IMR-90 (cell line): ENCODE results near the gene CROCC2. TPM values are rescaled to one million over a fixed set of nuclear protein-coding genes. Genes with fewer than 3 reads are reported as not detected.
A peak's percentile ranks its signal among the peaks of the same experiment; 100 is the strongest.

Experiments
- ATAC-seq: fragments of 200-7000 bp; cut with Tn5 transposase; 2 replicates; pipeline ENCODE4 v1.9.1; 2020; ENCODE audit warnings: low read depth, mild to moderate bottlenecking, moderate library complexity
- BruUV-seq: library from RNA; stranded (reverse); fragments of 400-500 nt; replicated peaks from 2 replicates; lab custom pipeline; 2021; lab: Mats Ljungman, UMichigan
- CTCF ChIA-PET: fragments of 300-600 bp; formaldehyde crosslinking; extraction: SDS; loops from one replicate; lab custom pipeline; 2021; ENCODE audit warnings: antibody characterized with exemption; lab: Yijun Ruan, JAX
- POLR2A ChIA-PET: fragments of 300-600 bp; sonication (Branson Sonifier 250); formaldehyde crosslinking; loops from one replicate; lab custom pipeline; 2022; ENCODE audit warnings: antibody characterized with exemption; ENCODE audit not compliant: unreplicated experiment; lab: Charles Lee
- DNase-seq: peaks from one replicate; pipeline ENCODE4 v3.0.0; 2013
- H2AFZ ChIP-seq: replicated peaks from 2 replicates; pipeline ENCODE3; 2013; ENCODE audit warnings: low read length, mild to moderate bottlenecking; ENCODE audit not compliant: poor library complexity
- H2AK5ac ChIP-seq: 2 replicates; pipeline ENCODE4 v1.6.1; 2013; ENCODE audit warnings: low read depth, low read length, inconsistent platforms
- H2AK9ac ChIP-seq: replicated peaks from 2 replicates; pipeline ENCODE3; 2013; ENCODE audit warnings: mild to moderate bottlenecking, low read depth, low read length, moderate library complexity; ENCODE audit not compliant: poor library complexity
- H2BK120ac ChIP-seq: 2 replicates; pipeline ENCODE4 v1.6.1; 2013; ENCODE audit warnings: low read depth, low read length, inconsistent platforms
- H2BK15ac ChIP-seq: 3 replicates; pipeline ENCODE4 v1.6.1; 2013; ENCODE audit warnings: low read depth, low read length, inconsistent platforms
- H2BK20ac ChIP-seq: 2 replicates; pipeline ENCODE4 v1.6.1; 2013; ENCODE audit warnings: low read depth, mild to moderate bottlenecking, inconsistent platforms, low read length, moderate library complexity
- H2BK5ac ChIP-seq: 2 replicates; pipeline ENCODE4 v1.6.1; 2013; ENCODE audit warnings: mild to moderate bottlenecking, low read depth, low read length, inconsistent platforms; ENCODE audit not compliant: poor library complexity, severe bottlenecking
- H3K14ac ChIP-seq: replicated peaks from 2 replicates; pipeline ENCODE4 v1.6.1; 2013; ENCODE audit warnings: low read depth, low read length, inconsistent platforms
- H3K18ac ChIP-seq: 2 replicates; pipeline ENCODE4 v1.6.1; 2013; ENCODE audit warnings: low read depth, low read length, control low read depth
- H3K23ac ChIP-seq: 2 replicates; pipeline ENCODE4 v1.6.1; 2013; ENCODE audit warnings: low read depth, low read length, inconsistent platforms
- H3K27ac ChIP-seq: 2 replicates; pipeline ENCODE4 v1.5.1; 2013; ENCODE audit warnings: mild to moderate bottlenecking, control low read depth, low read length; ENCODE audit not compliant: insufficient read depth
- H3K27me3 ChIP-seq: 2 replicates; pipeline ENCODE4 v1.6.1; 2013; ENCODE audit warnings: low read length; ENCODE audit not compliant: control insufficient read depth, insufficient read depth
- H3K36me3 ChIP-seq: 2 replicates; pipeline ENCODE4 v1.6.1; 2013; ENCODE audit warnings: low read length, mixed read lengths; ENCODE audit not compliant: control insufficient read depth, insufficient read depth
- H3K4ac ChIP-seq: 2 replicates; pipeline ENCODE4 v1.6.1; 2013; ENCODE audit warnings: low read depth, low read length, inconsistent platforms
- H3K4me1 ChIP-seq: 2 replicates; pipeline ENCODE4 v1.6.1; 2013; ENCODE audit warnings: low read length, mixed read lengths; ENCODE audit not compliant: control insufficient read depth, insufficient read depth
- H3K4me2 ChIP-seq: 2 replicates; pipeline ENCODE4 v1.6.1; 2013; ENCODE audit warnings: low read depth, mild to moderate bottlenecking, control low read depth, low read length, moderate library complexity
- H3K4me3 ChIP-seq: 2 replicates; pipeline ENCODE4 v1.5.1; 2013; ENCODE audit warnings: low read depth, mild to moderate bottlenecking, control low read depth, low read length, moderate library complexity; ENCODE audit not compliant: insufficient read depth
- H3K56ac ChIP-seq: 2 replicates; pipeline ENCODE4 v1.6.1; 2013; ENCODE audit warnings: low read length, inconsistent platforms; ENCODE audit not compliant: insufficient read depth; ENCODE audit errors: extremely low read depth
- H3K79me1 ChIP-seq, 2 experiments: 2 replicates each; pipeline ENCODE4 v1.6.1; 2013; ENCODE audit warnings: low read length in 2 of 2, inconsistent platforms in 1 of 2, low read depth in 1 of 2
- H3K9ac ChIP-seq: 2 replicates; pipeline ENCODE4 v1.6.1; 2013; ENCODE audit warnings: low read depth, low read length, control low read depth
- H3K9me1 ChIP-seq: 2 replicates; pipeline ENCODE4 v1.6.1; 2013; ENCODE audit warnings: low read length, inconsistent platforms; ENCODE audit not compliant: insufficient read depth
- H3K9me3 ChIP-seq: 2 replicates; pipeline ENCODE4 v1.6.1; 2013; ENCODE audit warnings: low read length; ENCODE audit not compliant: control insufficient read depth, insufficient read depth
- H4K20me1 ChIP-seq: 2 replicates; pipeline ENCODE4 v1.6.1; 2013; ENCODE audit warnings: low read length, inconsistent platforms; ENCODE audit not compliant: insufficient read depth
- H4K5ac ChIP-seq: 2 replicates; pipeline ENCODE4 v1.6.1; 2013; ENCODE audit warnings: mild to moderate bottlenecking, low read depth, low read length, control low read depth
- H4K8ac ChIP-seq, 2 experiments: 2 replicates each; pipeline ENCODE4 v1.6.1; 2013; ENCODE audit warnings: low read depth in 2 of 2, low read length in 2 of 2, control low read depth in 1 of 2, inconsistent platforms in 1 of 2
- H4K91ac ChIP-seq: 2 replicates; pipeline ENCODE4 v1.6.1; 2013; ENCODE audit warnings: low read depth, low read length, inconsistent platforms; ENCODE audit not compliant: insufficient read depth
- BHLHE40 ChIP-seq: fragments of 150-350 bp; IDR thresholded peaks from 2 replicates; pipeline ENCODE4 v1.6.1; 2016; ENCODE audit warnings: mild to moderate bottlenecking, low read depth, low read length
- CEBPB ChIP-seq: IDR thresholded peaks from 2 replicates; pipeline ENCODE4 v1.6.1; 2012; ENCODE audit warnings: low read depth, low read length, improper control_type of control experiment
- CHD1 ChIP-seq: IDR thresholded peaks from 2 replicates; pipeline ENCODE4 v1.6.1; 2012; ENCODE audit warnings: low read depth, low read length, improper control_type of control experiment
- CTCF ChIP-seq: conservative IDR thresholded peaks from 2 replicates; pipeline ENCODE4 v1.5.1; 2012; ENCODE audit warnings: mild to moderate bottlenecking, low read depth, low read length, improper control_type of control experiment
- ELK1 ChIP-seq: fragments of 150-350 bp; IDR thresholded peaks from 2 replicates; pipeline ENCODE4 v1.6.1; 2016; ENCODE audit warnings: low read depth, mild to moderate bottlenecking, low read length, moderate library complexity, borderline replicate concordance
- FOS ChIP-seq: fragments of 150-350 bp; IDR thresholded peaks from 2 replicates; pipeline ENCODE4 v1.6.1; 2016; ENCODE audit warnings: low read depth, low read length
- MAFK ChIP-seq: IDR thresholded peaks from 2 replicates; pipeline ENCODE4 v1.6.1; 2012; ENCODE audit warnings: low read depth, low read length, improper control_type of control experiment
- MAZ ChIP-seq: IDR thresholded peaks from 2 replicates; pipeline ENCODE4 v1.6.1; 2012; ENCODE audit warnings: low read depth, mild to moderate bottlenecking, low read length, improper control_type of control experiment, moderate library complexity, borderline replicate concordance
- MXI1 ChIP-seq: IDR thresholded peaks from 2 replicates; pipeline ENCODE4 v1.6.1; 2012; ENCODE audit warnings: low read depth, mild to moderate bottlenecking, low read length, moderate library complexity, borderline replicate concordance
- NFE2L2 ChIP-seq: fragments of 150-350 bp; IDR thresholded peaks from 2 replicates; pipeline ENCODE4 v1.6.1; 2016; ENCODE audit warnings: low read depth, mild to moderate bottlenecking, low read length
- POLR2A ChIP-seq: IDR thresholded peaks from 2 replicates; pipeline ENCODE4 v1.6.1; 2012; ENCODE audit warnings: mild to moderate bottlenecking, low read depth, low read length
- RAD21 ChIP-seq: IDR thresholded peaks from 2 replicates; pipeline ENCODE4 v1.6.1; 2012; ENCODE audit warnings: low read length, improper control_type of control experiment
- RCOR1 ChIP-seq: IDR thresholded peaks from 2 replicates; pipeline ENCODE4 v1.6.1; 2012; ENCODE audit warnings: mild to moderate bottlenecking, low read length, improper control_type of control experiment; ENCODE audit not compliant: insufficient replicate concordance
- RFX5 ChIP-seq: IDR thresholded peaks from 2 replicates; pipeline ENCODE4 v1.8.0; 2012; ENCODE audit warnings: low read depth, mild to moderate bottlenecking, low read length, moderate library complexity
- USF2 ChIP-seq: fragments of 150-350 bp; IDR thresholded peaks from 2 replicates; pipeline ENCODE4 v1.6.1; 2017; ENCODE audit warnings: mild to moderate bottlenecking, antibody characterized with exemption, low read length, low read depth
- WGBS, 2 experiments: methylation state at CpG; one replicate each; pipeline versions ENCODE4 v1.1.5 to v1.1.7; 2013; ENCODE audit warnings: missing lambda C conversion rate in 2 of 2; ENCODE audit not compliant: insufficient read length in 1 of 2; ENCODE audit errors: extremely low coverage in 2 of 2; 5-methylcytosine and 5-hydroxymethylcytosine counted together
- dilution Hi-C: fragments of 300-500 bp; cut with HindIII; formaldehyde crosslinking; loops from one replicate; pipeline ENCODE4 v1.14.3; 2018; ENCODE audit warnings: low sequenced_read_pairs; ENCODE audit not compliant: unreplicated experiment
- in situ Hi-C: fragments of 300-500 bp; cut with MboI; formaldehyde crosslinking; loops from 3 replicates; pipeline ENCODE4 v1.14.3; 2019; ENCODE audit warnings: low sequenced_read_pairs, inconsistent platforms, mixed read lengths
- intact Hi-C: fragments of 100-400 bp; cut with micrococcal nuclease; formaldehyde crosslinking; loops from 2 replicates; pipeline ENCODE4 v1.10.0; 2022
- polyA plus RNA-seq, 3 experiments: library from polyadenylated mRNA; depleted of rRNA; stranded (reverse); fragments of >200 nt; gene quantifications; 2 replicates each; pipeline ENCODE4 v1.2.3, GENCODE V29; 2012; ENCODE audit warnings: low replicate concordance in 1 of 3
- total RNA-seq: library from RNA; depleted of rRNA; stranded (reverse); fragments of >200 nt; gene quantifications from 2 replicates; pipeline ENCODE4 v1.2.3, GENCODE V29; 2012

Gene CROCC2
- total and polyA plus RNA-seq, 2 of the 4 experiments (the other 2 are of a cell fraction): not detected

- CTCF ChIA-PET: no interaction called here
- dilution Hi-C loops: no loop called here
These were observed 82.6 kb downstream of the CROCC2 start for GRCh38 chr2:240988571-240989271.

More at GRCh38 chr2:240988571-240989271, 82.6 kb downstream of the CROCC2 start:
- H4K8ac ChIP-seq: no peak overlapping the region
- ATAC-seq (no peak), DNase-seq (no peak)
- H2AK5ac ChIP-seq: peak overlapping the region; percentile 31; the same call in 1 of the 2 replicates
- H3K23ac ChIP-seq: no peak overlapping the region
- no peak overlapping the region for H2AK9ac ChIP-seq
- H2AFZ ChIP-seq: peak overlapping the region; percentile 51
- no peaks in the 10 kb centered on the region for H3K79me1 ChIP-seq
- H4K5ac ChIP-seq: no peak overlapping the region
- H3K27me3 ChIP-seq: peaks cover 3% of the 10 kb centered on the region; the same call in 1 of the 2 replicates
- peaks cover 22% of the 10 kb centered on the region for H3K4me1 ChIP-seq
- no TSS peak for BruUV-seq
- TF ChIP-seq ELK1 (no peak), USF2 (no peak), FOS (no peak), CEBPB (no peak), MXI1 (no peak), MAZ (no peak), CTCF (no peak), NFE2L2 (no peak), RFX5 (no peak), POLR2A (no peak), CHD1 (no peak), RAD21 (no peak), RCOR1 (no peak), MAFK (no peak), BHLHE40 (no peak)
- H3K4me2 ChIP-seq: no peak overlapping the region
- 80% methylated on average over 2 of the region's 6 CpGs; no CpG with 5 or more reads in 1 of the 2 experiments for WGBS, 2 experiments
- no peak overlapping the region for H2BK5ac ChIP-seq
- no peak overlapping the region for H3K18ac ChIP-seq
- POLR2A ChIA-PET: no interaction called here
- H4K91ac ChIP-seq: no peak overlapping the region; the same call in 1 of the 2 replicates
- H3K9me3 ChIP-seq: peaks cover 11% of the 10 kb centered on the region
- no peak overlapping the region for H3K4ac ChIP-seq
- H2BK15ac ChIP-seq: no peak overlapping the region; the same call in 2 of the 3 replicates
- H3K27ac ChIP-seq: no peak overlapping the region
- intact Hi-C loops (no loop called here), in situ Hi-C loops (loop anchor here (5.0 kb wide), 1 partner anchor 71 kb away; no protein-coding TSS in a partner anchor)
- H3K9me1 ChIP-seq: peaks cover 7% of the 10 kb centered on the region; the same call in 1 of the 2 replicates
- H4K20me1 ChIP-seq: no peaks in the 10 kb centered on the region
- no peak overlapping the region for H2BK120ac ChIP-seq
- no peak overlapping the region for H3K4me3 ChIP-seq
- H3K56ac ChIP-seq: no peak overlapping the region
- H3K36me3 ChIP-seq: no peaks in the 10 kb centered on the region
- no peak overlapping the region for H2BK20ac ChIP-seq
- H3K14ac ChIP-seq: no peak overlapping the region
- no peak overlapping the region for H3K9ac ChIP-seq
